HG02610 (cell line): ENCODE results near the gene IL31.
A peak's percentile ranks its signal among the peaks of the same experiment; 100 is the strongest.
"Not testable (repeated sequence)": the region's sequence is repeated elsewhere in the genome, so short reads cannot be mapped to it uniquely, and the experiment has no call there.

Source experiments
- ATAC-seq: cut with Tn5 transposase; IDR thresholded peaks from one replicate; pipeline ENCODE4 v1.9.1; 2021; ENCODE audit warnings: mild to moderate bottlenecking, moderate library complexity; ENCODE audit not compliant: unreplicated experiment

The IL31 gene

DNA sequence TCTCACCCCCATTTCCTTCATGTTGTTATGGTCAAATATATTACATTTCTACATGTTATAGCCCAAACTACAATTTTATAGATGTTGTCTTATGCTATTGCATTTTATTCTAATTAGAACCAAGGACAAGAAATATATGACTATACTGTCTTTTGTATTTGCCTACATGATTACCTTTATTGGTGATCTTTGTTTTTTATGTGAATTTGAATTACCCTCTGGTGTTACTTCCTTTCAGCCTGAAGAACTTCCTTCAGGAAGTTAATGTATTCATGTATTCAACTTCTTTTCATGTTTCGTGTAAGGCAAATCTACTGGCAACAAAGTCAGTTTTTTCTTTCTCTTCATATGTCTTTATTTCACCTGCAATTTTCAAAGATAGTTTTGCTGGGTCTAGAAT is 20.8 kb upstream of the IL31 start:
- no peak for ATAC-seq

DNA sequence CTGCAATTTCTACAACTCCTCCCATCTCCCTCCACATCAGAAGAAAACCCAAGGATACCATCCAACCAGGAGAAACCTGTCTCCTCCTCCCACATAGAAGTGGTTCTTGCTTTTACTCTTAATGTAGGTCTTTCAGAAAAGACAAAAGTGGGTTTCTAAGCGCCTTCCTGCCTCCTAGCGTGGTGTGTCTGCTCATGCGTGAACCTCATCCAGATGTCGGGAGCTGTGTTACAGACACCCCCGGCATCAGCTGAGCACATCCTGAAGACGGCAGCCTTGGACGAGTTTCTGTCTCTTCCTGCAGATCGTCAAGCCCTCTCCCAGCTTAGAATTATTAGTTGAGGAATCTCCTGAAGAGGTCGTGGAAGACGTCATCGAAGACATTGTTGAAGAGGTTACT is 18.4 kb upstream of the IL31 start:
- no peak for ATAC-seq

DNA sequence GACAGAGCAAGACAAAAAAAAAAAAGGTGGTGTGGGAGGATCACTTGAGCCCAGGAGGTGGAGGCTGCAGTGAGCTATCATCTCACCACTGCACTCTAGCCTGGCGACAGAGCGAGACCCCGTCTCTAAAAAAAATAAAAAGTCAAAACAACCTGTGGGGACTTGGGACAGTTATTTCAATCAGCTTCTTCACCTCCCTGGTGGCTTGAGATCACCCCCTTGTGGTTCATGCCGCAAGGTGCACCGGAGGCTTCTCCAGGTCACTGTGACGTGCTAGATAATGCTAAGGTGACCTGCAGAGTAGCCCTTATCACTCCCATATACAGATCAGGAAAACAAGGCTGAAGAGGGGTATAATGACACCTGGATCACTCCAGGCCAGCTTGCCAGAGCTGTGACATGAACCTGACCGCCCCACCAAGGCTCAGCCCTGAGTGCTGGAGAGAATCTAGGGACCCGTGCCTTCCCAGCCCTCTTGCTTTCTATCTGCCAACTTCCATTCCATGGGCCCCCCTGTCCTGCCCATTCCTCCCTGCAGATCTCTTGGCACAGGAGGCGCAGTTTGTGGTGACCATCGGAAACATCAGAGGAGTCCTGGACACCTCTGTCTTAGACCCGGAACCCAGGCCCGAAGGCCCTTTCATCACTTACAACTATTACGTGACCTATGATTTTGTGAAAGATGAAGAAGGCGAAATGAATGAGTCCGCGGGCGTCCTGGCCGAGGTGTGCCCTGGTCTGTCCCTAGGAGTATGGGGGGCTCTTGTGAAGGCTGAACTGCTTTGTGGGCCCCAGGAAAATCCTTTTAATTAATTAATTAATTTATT is 17.0 kb upstream of the IL31 start:
- peak; percentile 45 for ATAC-seq

DNA sequence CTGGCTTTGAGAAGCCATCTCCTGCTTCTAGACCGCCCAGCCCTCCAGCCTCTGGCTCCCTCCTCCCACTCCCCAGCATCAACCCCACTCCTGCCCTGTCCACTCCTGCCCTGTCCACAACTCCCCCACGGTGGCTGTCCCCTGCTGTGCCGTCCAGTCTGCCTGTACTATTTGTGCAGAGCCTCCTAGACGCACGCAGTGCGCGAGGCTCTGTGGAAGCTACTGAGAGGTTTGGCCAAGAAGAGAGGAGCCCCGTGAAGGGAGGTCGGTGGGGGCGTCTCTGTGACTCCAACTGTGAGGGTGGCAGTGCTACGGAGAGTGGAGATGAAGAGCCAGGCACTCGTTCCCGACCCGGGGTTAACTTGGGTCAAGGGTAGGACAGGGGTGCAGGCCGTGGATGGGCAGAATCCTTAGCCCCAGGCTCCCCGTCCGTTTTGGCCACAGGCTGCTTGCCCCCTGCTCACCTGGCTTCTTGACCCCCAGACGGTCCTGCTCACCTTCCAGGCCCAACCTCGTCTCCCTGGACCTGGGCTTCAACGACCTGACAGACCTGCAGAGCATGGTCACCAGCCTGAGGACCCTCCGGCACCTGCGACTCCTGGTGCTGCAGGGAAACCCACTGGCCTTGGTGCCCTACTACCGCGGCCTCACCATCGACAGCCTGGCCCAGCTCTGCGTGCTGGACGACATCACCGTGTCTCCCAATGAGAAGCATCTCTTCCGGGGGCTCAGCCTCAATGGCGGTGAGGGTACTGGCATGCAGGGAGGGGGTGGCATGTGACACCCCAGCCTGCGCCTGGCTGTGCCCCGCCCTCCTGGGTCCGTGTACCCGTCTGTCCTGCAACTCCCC is 15.8 kb upstream of the IL31 start:
- ATAC-seq, result no peak

DNA sequence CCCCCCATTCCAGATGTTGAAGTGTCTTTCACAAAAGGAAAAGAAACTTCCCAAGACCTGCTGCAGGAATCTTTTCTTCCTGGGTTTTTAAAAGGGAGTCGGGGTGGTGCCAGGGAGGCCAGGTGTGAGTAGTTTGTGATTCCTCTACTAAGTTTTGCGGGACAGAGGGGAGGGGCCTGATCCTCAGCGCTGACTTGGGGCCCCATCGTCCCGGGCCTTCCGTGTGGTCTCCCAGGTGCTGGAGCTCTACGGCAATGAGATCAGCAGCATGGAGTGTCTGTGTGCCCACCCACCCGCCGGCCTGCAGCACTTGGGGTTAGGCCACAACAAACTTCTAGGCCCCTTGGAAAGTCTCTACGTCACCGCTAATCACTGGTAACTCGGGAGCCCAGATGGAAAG is 13.4 kb upstream of the IL31 start:
- no peak for ATAC-seq

DNA sequence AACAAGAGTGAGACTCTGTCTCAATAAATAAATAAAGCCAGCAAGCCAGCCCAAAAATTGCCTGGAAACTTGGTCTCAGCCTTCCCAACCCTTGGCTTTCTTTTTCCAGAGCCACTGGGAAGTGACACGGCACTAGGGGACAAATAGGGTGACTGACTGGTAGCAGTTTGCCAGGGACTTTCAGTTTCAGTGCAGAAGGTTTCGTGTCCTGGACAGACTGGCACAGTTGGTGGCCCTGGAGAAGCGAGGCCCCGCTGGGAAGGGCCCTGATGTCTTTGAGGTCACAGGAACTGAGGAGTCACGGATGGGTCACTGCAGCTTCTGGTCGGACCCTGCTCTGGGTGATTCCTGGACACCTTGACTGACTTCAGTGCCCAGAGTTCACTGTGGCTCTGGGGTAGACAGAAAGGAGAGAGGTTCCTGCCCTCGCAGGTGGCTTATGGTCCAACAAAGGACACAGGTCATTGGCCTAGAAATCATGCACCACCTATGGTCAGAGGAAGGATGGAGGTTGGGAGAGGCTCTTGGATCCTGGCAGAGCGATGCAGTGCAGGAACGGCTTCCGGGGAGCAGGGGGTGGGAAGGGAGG is 11.6 kb upstream of the IL31 start:
- no peak for ATAC-seq

DNA sequence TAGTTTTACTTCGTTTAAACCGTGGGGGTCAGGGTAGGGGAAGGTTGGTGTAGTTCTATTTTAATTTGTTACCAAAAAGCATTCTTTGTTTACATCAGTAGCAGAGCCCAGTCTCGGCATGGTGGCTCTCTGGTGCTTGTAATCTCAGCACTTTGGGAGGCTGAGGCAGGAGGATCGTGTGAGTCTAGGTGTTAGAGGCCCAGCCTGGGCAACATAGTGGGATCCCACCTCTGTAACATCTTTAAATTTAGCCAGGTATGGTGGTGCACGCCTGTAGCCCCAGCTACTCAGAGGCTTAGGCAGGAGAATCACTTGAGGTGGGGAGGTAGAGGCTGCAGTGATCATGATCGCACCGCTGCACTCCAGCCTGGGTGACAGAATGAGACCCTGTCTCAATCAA is 11.1 kb upstream of the IL31 start:
- no peak for ATAC-seq

DNA sequence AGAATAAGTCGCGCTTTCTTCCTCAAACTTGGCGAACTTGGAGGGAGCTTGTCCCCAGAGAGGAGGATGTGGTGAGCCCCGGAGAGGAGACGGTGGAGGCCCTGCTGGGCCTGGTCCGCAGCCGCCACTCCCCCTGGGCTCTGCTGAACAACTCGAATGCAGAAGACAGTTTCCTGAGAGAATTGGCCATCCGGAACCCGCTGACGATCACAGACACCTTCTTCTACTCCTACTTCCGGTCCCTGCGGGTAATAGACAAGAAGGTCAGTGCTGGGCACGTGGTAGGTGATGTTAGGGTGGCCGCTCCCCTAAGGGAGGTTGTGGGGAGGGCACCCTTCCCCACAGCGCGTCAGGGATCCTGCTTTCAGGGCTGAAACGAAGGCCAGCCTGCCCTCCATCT is 10.5 kb upstream of the IL31 start:
- no peak for ATAC-seq

DNA sequence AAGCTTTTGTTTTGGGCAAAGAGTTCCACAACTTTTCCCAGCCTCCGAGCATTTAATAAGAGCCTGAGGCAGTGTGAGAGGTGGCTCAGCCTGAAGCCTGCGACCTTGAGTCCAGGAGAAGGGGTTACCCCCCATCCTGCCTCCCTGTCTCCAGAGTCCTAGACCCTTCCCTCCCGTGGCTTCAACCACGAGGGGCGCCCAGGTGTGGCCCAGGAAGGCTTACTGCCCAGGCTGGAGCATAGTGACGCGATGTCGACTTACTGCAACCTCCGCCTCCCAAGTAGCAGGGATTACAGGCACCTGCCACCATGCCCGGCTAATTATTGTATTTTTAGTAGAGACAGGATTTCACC is 9.5 kb upstream of the IL31 start:
- no peak for ATAC-seq

DNA sequence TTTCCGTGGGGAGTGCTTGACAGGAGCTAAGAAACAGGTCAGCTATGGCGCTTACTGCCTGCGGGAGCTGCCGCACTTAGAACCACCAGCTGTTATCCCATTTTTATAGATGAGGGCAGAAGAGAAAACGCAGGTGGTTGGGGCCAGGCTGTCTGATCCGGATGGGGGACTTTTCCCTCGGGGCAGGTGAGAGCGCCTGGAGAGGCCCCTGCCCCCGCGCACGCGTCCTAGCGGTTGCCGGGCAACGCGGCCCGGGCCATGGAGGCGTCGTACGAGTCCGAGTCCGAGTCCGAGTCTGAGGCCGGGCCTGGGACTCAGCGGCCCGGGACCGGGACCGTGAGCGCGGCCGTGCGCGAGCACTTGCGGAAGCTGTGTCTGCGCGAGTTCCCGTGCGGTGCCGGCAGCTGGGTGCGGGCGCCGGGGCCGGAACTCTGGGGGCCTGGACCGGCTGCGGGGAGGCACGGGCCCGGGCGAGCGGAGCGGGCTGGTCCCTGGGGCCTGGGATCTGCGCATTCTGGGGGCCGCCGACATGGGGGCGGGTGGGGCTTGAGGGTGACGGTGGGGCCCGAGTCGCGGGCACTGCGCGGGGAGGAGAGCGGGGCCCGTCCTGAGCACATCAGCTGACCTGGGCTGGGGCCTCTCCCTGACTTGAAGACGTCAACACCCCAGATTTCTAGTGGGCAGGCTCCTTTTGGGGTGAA is 9.0 kb upstream of the IL31 start, which contains the start of gene LRRC43:
TSS of gene LRRC43 (plus strand) at position 237 of the 701 bp plus-strand sequence. CDS start at position 259, 22 bp downstream.
- ATAC-seq, result no peak

DNA sequence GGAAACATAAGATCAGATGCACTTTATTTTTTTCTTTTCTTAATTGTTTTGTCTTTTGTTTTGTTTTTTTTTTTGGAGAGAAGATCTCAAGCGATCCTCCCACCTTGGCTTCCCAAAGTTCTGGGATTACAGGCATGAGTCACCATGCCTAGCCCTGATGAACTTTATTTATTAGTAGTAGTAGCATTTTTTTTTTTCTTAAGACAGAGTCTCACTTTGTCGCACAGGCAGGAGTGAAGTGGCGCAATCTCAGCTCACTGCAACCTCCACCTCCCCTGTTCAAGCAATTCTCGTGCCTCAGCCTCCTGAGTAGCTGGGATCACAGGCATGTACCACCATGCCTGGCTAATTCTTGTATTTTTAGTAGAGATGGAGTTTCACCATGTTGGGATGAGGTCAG is 2.5 kb upstream of the IL31 start:
- not testable (repeated sequence) for ATAC-seq

DNA sequence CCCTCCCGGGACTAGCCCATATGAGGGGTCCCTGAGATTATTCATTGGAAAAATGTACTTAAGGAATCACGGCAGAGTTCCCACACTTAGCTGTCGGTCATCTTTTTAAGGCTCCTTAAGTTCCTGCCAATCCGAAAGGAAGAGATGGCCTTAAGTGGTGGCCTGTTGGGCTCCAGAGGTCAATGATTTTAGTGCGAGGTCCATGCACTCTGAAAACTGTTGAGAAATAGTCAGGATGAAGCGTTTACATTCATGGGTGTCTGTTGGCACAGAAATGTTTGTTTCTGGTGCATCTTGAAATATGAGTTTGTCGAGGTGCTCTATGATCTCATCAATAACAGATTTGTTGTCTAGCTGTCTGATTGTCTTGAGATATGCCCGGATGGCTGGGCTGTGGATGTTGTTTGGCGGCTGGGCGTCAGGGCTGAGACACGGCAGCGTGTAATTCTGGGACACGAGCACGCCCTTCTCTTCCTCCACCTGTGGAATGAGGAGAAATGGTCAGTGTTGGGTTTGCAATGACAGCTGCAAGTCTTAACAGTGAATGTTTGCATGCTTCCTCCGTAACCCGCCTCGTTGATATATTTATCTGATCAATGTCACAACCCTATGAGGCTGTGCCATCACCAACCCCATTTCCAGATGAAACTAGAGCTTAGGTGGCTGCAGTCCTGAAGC is 1.6 kb downstream of the IL31 start:
- ATAC-seq, result no peak

DNA sequence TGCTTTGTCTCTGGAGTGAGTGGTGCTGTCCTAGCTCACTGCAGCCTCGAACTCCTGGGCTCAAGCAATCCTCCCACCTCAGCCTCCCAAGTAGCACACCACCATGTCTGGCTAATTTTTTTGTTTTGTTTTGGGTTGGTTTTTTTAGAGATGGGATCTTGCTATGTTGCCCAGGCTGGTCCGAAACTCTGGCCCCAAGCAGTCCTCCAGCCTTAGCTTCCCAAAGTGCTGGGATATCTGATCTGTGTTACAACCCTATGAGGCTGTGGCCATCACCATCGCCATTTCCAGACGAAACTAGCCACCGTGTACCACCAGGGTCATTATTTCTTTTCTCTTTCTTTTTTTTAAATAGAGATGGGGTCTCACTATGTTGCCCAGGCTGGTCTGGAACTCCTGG is 2.6 kb downstream of the IL31 start:
- no peak for ATAC-seq

DNA sequence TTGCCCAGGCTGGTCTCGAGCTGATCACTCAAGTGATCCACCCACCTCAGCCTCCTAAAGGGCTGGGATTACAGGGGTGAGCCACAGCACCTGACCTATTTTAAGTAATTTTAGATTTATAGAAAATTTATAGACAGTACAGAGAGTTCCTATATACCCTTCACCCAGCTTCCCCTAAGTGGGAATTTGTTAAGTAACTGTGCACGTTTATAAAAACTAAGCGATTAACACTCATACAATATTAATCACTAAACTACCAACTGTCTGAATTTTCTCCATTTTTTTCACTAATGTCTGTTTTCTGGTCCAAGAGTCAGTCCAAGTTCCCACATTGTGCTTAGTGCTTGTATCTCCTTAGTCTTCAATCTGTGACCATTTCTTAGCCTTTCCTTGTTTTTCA is 5.5 kb downstream of the IL31 start:
- ATAC-seq, result no peak

DNA sequence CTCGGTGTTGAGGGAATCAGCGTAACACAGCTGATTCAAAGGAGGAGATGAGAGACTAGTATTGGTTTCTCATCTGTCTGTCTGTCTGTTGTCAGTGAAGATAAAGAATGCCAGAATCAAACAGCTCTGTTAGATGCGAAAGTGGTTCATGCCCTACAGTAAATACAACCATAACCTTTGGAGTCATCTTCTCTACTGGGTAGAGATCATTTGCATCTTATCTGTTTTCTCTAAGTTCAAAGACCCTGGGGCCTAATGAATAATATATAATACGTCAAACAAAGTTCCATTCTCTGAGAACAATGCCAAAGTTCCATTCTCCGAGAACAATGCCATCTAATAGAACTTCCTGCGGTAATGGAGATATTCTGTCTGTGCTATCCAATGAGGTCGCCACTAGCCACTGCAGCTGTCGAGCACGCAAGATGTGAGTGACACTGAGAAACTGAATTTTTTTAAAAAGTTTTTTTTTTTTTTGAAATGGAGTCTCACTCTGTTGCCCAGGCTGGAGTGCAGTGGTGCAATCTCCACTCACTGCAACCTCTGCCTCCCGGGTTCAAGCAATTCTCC is 6.6 kb downstream of the IL31 start:
- no peak for ATAC-seq

DNA sequence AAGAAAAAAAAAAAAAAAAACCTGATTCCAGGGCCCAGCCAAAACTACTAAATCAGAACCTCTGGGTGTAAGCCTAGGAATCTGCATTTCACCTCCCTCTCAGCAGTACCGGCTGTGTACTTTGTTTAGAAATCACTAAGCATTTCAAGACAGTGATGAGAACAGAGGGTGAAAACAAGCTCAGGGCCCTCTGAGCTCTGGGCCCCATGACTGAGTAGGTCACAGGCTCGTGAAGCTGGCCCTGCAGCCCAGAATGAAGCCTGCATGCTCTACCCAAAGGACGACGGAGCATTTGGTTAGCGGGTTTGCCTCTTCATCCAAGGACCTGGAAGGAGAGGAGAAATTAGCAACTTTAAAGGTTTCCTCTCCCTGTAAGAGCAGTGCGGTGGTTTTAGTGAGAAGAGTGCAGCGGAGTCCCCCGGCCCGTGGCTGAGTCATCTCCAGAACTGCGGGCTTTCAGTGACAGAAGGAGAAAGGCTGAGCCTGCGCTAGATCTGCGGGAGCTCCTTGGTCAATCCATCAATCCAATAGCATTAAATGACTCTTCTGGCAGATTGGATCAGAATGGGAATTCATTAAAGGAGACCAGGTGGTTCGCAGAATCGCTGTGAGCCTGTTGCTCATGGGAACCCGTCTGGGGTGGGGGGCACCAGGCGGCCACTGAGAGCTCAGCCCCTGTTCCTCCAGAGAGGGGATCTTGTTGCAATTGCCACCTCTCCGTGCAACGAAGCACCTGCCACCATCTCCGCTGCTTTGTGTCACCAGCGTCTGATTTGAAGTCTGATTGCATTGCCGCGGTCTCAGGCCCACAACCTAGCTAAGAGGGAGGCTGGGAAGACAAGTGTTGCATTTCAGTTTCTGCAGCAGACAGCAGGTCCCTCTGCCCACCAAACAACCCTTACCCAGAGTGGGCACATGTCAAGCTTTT is 7.3 kb downstream of the IL31 start:
- peak; percentile 67 for ATAC-seq

DNA sequence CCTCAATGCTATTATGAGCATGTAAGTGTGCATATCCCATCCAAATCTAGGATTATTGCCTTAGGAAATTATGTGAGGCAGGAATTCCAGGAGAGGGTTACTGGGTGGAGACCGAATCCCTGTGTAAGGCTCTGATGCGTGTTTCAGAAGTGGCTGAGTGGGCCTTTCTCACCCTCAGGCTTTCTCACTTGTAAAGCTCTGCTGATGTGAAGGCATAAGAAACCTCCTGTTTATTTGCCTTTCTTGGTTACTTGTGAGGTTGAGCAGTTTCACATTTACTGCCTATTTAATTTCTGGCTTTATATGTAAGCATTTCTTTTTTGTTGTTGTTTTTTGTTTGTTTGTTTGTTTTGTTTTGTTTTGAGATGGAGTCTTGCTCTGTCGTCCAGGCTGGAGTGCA is 11.0 kb downstream of the IL31 start:
- ATAC-seq, result no peak

DNA sequence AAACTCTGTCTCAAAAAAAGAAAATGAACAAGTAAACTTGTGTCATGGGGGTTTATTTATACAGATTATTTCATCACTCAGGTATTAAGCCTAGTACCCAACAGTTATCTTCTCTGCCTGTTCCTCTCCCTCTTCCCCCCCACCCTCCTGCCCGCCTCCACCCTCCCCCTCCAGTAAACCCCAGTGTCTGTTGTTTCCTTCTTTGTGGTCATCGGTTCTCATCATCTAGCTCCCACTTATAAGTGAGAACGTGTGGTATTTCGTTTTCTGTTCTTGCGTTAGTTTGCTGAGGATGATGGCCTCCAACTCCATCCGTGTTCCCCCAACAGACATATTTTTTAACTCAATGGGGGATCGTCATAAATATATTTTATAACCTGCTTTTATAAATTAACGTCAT is 12.3 kb downstream of the IL31 start:
- no peak for ATAC-seq

DNA sequence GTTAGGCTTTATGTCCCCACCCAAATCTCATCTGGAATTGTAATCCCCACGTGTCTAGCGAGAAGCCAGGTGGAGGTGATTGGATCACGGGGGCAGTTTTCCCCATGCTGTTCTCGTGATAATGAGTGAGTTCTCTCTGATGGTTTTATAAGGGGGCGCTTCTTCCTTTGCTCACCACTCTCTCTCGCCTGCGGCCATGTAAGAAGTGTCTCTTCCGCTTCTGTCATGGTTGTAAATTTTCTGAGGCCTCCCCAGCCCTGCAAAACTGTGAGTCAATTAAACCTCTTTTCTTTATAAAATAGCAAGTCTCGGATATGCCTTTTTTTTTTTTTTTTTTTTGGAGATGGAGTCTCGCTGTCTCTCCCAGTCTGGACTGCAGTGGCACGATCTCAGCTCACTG is 13.3 kb downstream of the IL31 start:
- ATAC-seq, result no peak
